HG03469 (cell line): ENCODE measurements around the gene A3GALT2.
"Not testable (repeated sequence)": the region's sequence is repeated elsewhere in the genome, so short reads cannot be mapped to it uniquely, and the experiment has no call there.

Source experiments
- ATAC-seq: cut with Tn5 transposase; IDR thresholded peaks from one replicate; pipeline ENCODE4 v1.9.1; 2021; ENCODE audit warnings: mild to moderate bottlenecking, moderate library complexity, moderate number of reproducible peaks; ENCODE audit not compliant: unreplicated experiment

A3GALT2 gene

DNA sequence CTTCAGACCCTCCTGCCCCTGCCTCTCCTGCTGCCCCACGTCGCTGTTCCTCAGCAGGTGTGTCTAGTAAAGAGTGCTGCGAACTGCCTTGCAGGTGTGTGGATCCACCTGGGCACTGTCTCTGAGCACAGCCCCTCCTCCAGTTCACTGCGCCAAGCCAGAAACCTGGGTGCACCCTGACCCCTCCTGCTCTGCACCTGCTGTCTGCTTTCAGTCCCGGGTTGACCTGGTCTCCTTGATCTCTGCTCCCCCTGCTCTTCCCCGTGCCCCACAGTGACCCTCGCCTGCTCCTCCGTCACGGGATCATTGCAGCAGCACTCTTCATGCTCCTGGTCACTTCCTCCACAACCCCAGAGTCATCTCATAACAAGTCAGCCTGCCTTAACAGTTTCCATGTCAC, 6.5 kb downstream of the A3GALT2 start:
- ATAC-seq = no peak

DNA sequence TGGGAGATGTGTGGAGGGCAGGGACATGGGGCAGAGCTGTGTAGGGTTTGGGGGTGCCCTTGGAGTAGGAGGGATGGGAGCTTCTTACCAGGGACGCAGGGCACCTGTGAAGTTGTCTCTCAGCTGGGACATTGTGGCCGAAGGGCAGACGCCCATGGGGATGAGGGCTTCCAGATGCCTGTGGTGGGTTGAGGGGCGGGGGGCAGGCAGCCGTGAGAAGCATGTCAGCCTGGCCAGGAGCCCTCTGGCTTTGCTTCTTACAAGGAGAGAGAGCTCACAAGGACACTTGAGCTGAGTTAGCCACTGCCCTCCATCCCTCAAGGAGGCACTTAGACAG, 8.5 kb downstream of the A3GALT2 start:
- no peak for ATAC-seq

DNA sequence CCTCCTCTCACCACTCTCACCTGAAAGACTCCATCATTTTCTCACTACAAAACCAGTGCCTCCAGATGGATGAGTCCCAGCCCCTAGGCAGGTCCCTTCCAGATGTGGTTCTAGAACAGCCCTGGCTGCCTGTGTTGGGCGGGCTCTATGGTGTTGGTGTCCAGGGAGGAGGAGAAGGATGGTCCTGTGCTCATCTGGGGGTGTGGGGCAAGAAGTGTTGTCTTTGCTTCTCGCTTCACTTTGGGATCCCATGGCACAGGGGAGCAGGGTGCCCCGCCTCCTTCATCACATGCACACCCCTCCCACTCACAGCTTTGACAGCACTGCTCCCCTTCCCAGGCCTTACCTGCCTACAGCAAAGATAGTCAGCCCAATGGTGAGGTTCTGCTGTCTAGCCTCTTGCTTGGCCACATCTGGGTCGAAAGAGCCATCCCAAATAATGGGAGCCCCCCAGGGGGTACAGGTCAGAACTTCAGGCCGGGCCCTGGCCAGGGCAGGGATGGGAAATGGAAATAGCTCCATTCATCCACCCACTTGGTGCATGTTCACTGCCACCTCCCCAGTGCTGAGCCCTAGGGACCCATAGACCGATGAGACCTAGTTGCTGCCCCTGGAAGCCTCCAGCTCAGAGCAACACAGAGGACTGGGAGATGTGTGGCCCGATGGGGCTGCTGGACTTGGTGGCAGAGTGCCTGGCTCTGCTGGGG, 9.0 kb downstream of the A3GALT2 start:
- ATAC-seq = no peak

DNA sequence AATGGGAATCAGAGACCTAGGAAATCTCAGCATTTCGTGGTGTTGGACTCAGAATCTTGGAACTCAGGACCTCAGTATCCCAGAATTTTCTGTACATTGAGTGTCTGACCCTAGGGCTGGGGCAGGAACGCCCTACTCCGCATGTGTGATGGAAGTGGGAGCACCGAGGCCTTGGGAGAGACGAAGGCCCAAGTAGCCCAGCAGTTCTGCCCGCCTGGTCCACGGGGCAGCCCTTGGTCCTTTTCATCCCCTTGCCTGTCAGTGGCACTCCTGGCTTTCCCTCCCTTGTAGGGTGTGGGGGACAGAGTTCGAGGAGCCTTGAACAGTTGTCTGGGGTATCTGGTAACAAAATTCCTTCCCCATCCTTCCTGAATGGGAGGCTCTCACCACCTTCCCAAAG, 10.2 kb downstream of the A3GALT2 start:
- ATAC-seq = no peak

DNA sequence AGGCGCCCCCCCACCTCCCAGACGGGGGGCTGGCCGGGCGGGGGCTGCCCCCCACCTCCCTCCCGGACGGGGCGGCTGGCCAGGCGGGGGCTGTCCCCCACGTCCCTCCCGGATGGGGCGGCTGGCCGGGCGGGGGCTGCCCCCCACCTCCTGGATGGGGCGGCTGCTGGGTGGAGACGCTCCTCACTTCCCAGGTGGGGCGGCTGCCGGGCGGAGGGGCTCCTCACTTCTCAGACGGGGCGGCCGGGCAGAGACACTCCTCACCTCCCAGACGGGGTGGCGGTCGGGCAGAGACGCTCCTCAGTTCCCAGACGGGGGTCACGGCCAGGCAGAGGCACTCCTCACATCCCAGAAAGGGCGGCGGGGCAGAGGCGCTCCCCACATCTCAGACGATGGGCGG, 11.5 kb downstream of the A3GALT2 start:
- ATAC-seq = not testable (repeated sequence)

DNA sequence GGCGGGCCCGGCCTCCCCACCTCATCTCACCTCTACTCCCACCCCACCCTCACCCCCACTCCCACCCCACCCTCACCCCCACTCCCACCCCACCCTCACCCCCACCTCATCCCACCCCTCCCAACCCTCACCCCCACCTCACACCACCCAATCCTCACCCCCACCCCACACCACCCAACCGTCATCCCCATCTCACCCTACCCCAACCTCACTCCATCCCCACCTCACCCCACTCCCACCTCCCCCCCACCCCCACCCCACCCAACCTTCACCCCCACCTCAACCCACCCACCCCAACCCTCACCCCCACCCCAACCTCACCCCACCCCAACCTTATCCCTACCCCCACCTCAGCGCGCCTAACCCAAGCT, 13.4 kb downstream of the A3GALT2 start:
- no peak for ATAC-seq

DNA sequence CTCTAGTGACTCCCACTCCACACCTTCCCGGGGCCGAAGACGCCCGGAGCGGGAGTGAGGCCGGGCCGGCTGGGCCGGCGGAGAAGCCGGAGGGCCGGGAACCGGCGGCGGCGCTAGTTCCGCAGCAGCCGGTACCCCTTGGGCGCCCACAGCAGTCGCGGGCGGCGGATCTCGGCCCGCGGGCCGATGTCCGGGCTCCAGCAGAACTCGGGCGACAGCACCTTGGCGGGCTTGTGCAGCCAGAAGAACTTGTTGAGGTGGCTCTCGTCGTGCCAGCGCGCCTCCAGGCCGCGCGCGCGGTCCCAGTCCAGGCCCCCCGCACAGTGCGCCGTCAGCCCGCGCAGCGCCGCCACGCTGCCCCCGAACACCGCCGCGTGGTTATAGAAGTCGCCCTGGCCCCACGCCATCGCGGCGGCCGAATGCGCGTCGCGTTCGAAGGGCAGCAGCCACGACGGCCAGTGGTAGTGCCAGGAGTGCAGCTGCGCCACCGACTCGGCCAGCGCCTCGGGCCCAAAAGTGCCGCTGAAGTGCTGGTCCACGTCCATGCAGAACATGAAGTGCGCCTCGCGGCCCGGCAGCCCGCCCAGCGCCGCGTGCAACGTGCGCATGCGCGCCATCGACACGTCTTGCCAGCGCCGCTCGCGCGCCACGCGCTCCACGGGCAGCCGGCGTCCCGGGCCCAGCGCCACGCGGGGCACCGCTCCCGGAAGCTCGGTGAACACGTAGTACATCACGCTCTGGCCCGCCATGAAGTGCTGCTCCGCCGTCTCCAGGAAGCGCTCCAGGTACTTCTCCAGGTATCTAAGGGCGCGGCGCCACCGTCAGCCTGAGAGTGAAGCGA, 14.0 kb downstream of the A3GALT2 start:
- ATAC-seq = no peak

DNA sequence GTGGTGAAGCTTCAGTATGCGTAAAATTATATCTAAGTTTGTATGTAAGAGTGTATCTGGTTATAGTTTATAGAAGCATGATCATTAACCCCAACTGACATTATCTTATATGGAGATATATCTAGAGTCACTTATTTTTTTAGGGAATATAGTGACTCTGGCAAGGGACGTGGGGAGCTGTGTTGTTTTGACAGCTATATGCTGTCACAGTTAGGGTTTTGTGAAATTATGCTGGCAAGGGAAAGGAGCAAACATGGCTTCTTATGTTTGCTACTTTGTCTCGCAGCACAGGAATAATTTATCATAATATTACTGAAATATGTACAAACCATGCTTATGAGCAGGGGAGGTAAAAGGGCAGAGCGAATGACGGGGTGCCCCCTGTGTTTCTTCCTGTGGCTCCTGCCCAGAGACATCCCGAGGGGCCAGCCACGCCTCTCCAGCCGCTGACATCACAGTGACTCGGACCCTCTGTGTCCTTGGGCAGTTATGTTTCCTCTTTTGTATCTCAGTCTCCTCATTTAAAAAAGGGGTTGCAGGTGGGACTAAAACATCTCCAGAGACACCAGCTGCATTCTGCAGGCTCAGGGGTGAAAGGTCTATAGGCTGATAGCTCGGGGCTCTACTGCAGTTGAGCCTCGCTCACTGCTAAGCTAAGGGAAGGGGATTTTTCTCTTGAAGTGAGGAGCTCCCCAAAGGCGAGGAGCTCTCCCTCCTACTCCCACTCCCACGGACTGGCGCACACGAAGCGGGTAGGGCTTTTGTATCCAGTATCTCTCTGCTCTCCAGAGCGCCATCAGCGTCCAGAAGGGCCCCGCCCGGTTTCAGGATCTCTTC, 14.9 kb downstream of the A3GALT2 start:
- no peak for ATAC-seq

DNA sequence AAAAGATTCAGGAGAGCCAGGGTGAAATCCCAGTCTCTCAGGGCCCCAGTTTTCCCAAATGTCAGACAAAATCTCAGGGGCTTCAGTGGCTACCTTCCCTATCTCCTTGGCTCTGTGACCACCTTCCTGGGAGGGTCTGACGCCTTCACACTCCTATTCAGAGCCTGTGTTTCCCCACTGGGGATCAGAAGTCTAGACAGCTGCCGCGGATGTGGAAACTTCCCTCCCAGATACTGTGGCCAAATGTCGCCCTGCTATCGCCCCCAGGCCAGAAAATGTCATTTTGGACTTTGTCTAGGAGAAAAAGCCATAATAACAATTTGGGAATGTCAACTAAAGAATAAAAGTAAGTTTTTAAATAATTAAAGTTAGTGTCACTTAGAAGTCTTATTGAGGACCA, 15.9 kb downstream of the A3GALT2 start:
- no peak for ATAC-seq

DNA sequence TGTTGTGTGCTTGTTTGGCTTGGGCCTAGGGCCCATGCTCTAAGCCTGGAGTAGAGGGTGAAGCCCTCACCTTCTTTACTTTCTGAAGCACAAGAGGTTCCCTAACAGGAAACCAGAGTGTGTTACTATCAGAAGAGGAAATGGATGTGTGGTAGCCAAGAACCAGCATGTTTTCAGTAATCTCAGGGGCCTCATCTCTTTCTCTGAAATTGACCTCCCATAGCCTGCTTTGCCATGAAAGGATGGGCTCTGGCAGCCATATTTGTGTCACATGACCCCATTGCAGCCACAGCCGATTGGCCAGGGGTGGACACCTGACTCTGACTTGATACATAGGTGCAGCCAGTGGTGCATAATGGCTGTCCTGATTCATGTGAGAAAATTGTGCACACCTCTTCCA, 18.6 kb downstream of the A3GALT2 start:
- no peak for ATAC-seq

DNA sequence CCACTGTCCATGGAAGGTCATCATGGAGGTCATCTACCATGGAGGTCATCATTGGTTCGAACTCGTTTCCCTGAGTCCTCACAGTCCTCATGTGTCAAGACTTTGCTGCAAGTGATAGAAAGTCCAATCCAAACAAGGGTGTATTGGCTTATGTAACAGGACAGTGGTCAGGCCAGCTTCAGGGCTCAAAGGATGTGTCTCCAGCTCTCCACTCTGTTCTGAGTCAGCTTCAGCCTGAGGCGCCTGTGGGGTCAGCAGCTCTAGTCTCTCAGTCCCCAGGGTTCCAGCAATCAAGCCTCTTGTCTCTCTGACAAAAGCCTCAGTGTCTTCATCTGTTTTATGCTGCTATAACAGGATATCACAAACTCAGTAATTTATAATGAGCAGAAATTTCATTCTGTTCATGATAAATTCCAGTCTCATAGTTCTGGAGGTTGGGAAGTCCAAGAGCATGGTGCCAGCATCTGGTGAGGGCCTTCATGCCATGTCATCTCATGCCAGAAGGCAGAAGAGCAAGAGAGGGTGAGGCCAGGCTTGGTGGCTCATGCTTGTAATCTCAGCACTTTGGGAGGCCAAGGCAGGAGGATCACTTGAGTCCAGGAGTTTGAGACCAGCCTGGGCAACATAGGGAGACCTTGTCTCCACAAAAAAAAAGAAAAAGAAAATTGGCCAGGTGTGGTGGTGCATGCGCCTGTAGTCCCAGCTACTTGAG, 19.5 kb downstream of the A3GALT2 start:
- no peak for ATAC-seq

DNA sequence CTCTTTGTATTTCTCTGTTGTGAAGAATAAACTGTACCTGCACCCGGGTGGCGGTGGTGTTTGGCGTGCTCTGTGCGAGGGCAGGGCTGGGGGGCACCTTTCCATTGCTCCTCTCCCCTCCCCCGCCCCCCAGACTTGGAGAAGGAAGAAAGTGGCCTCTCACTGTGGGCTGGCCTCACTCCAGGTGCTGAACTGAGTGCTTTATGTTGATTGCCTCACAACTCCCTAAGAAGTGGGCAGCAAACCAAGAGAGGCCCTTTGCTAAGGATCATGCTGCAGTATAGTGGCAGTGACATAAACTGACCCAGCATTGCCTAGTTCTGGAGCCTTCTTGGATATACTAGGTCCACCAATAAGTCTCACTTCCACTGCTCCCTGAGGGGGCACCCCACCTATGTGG, 20.2 kb downstream of the A3GALT2 start:
- ATAC-seq = no peak

DNA sequence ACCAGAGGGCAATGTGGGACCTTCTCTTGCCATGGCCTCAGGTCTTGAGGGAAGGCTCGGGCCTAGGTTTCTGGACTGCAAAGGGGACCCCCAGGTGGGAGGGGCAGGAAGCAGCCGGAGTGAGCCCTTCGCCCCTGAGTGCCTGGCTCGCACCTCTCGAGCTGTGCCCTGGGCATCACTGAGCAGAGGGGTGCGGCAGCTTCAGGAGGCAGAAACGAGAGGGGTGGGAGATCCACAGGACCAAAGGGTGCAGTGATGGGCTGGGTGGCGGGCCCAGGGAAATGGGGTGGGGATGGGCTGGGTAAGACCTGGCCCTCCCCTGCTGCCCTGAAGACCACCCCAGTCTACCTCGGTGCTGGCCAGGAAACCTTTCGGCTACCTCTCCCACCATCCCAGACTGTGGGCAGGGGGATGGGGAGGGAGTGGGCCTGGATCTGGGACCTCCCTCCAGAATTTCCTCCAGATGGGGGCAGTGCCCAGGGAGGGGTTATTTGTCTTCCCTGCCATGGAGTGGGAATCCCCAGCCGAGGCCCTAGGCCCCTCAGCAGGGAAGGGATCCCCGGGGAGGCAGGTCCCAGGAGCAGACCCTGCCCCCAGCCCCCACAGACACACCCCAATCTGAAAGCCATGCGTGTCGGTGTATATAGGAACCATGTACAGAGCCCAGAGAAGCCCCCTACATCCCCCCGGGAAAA, 21.3 kb downstream of the A3GALT2 start:
- ATAC-seq = no peak

DNA sequence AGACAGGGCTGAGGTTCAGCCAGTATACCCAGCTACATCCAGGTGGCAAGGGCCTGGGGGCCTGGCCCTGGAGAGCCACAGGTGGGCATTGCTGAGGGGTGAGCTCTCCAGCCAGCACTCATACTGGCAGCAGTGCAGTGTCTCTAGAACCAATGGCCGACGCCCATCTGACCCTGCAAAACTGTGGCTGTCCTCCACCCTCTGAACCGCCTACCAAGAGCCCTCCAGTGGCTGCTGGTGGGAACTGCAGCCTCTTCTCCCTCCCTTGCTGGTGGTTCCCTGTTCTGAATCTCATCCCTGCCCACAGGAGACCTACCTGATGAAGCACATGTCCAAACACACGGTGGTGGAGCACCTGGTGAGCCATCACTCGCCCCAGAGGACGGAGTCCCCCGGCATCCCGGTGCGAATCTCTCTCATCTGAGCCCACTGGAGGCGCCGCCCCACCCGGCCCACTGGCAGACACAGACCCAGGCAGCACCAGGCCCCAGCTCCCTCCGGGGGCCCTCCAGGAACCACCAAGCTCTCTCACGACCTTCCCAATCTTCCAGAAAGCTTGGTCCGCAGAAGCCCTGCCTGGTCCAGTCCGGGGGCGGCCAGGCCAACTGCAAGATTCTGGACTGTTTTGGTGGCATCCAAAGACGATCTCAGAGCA, 22.1 kb downstream of the A3GALT2 start:
- ATAC-seq = no peak

DNA sequence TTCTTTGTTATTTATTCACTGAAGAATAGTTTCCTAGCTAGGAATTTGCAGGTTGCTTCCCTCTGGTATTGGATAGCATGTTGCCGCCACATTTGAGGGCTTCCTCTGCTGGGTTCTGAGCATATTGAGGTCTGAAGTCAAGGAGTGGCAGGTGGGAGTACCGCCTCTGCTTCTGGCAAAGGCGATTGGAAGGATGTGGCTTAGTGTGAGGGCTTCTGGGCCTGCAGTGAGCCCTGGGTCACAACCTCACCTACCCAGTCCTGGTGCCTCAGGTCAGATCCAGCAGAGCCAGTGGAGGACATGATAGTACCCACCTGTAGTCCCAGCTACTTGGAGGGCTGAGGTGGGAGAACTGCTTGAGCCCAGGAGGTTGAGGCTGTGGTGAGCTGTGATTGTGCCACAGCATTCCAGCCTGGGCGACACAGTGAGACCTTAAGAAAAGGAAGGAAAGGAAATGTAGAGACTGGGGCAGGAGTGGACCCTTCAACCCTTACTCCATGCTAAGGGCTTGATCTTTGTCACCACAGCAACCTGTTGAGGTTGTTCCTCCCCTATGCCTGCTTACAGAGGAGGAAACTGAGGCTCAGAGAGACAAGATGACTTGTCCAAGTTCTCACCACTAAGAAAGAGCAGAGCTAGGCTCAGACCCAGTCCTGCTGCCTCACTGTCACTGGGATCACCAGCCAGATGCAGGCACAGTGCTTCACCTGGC, 22.8 kb downstream of the A3GALT2 start:
- no peak for ATAC-seq

DNA sequence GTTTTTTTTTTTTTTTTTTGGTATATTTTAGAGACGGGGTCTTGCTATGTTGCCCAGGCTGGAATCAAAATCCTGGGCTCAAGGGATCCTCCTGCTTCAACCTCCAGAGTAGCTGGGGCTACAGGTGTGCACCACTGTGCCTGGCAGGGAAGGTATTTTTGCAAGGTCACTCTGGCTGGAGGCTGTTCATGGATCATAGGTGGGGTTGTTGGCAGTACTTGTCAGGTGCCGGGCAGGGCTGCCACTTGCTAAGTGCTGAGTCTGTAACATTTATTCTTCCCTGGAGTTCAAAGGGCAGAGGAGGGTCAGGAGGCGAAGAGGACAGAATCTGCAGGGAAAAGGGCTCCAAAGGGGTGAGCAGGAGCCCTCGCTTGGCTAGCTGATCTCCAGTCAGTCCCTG, 24.1 kb downstream of the A3GALT2 start:
- ATAC-seq = no peak

DNA sequence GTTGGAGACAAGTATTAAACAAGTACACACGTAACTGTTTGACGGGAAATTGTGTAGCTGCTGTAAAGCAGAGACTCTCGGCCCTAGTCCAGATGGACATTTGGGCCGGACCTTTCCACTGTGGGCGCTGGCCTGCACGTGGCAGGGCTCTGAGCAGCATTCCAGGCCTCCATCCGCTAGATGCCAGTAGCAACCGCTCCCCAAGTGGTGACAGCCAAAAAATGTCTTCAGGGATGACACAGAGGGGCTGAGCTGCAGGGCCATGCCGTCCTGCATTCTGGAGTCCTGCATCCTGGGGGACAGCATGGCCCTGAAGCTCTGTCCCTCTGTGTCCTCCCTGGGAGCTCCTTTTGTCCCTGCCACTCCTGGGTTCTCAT, 24.8 kb downstream of the A3GALT2 start:
- no peak for ATAC-seq

DNA sequence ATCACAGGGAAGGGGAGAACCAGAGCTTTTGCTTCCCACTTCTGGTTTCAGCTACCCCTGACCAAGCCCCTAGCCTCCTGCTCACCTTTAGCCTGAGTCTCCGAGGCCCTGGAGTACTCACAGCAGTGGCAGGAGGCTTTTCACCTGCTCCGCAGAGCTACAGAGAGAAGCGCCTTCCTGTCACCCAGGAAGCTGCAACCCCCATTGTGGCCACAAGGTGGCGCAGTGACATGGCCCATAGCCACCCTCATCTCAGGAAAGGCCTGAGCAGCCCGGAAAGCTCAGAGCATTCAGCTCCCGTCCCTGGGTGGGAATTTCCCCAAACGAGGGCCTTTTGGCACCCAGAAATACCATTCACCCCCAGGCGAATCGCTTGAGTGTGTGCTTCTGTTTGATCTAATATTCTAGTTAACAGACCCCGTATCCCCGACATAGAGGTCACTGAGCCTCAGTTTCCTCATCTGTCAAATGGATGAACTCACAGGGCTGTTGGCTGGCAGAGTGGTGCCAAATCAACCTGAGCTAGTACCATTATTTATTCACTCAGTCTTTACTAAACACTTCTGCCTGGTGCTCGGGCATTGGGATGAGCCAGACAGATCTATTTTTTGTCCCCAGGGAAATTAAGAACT, 25.3 kb downstream of the A3GALT2 start:
- ATAC-seq = no peak

DNA sequence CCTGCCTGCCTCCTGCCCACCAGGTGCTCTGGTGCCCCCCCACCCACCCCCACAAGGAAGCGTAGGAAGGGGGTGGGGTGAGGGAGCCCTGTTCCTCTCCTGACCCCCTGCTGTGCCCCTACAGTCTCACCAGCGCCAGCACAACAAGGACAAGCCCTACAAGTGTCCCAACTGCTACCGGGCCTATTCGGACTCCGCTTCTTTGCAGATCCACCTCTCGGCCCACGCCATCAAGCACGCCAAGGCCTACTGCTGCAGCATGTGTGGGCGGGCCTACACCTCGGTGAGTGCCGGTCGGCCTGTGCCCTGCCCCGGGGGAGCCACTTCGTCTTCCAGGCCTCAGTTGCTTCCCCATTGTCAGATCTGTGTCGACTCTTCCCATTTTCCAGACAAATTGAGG, 25.9 kb downstream of the A3GALT2 start:
- no peak for ATAC-seq
